HepG2 (cell line): Measurements from ENCODE around the gene ABCC3. TPM values are rescaled to one million over a fixed set of nuclear protein-coding genes. Genes with fewer than 3 reads are reported as not detected.
A peak's percentile ranks its signal among the peaks of the same experiment; 100 is the strongest.

Experiments used
- E2F5 ChIP-seq: sonication (generic); formaldehyde crosslinking; conservative IDR thresholded peaks from 2 replicates; pipeline ENCODE4 v1.4.0; 2020; ENCODE audit warnings: missing genetic modification reagents
- HMGXB4 ChIP-seq, 2 experiments: sonication (generic) in 1 of 2; formaldehyde crosslinking in 1 of 2; IDR thresholded peaks; 2 replicates each; pipeline versions ENCODE4 v1.4.0 to v1.6.1; 2018 to 2020; ENCODE audit warnings: missing genetic modification reagents in 2 of 2, borderline replicate concordance in 1 of 2, low read depth in 1 of 2, mild to moderate bottlenecking in 1 of 2, missing biosample characterization in 1 of 2
- HNRNPL ChIP-seq: fragments of 200-400 bp; formaldehyde crosslinking; IDR thresholded peaks from 2 replicates; pipeline ENCODE4 v1.6.1; 2017; ENCODE audit warnings: mild to moderate bottlenecking, low read depth, low read length
- NR0B2 ChIP-seq: sonication (generic); formaldehyde crosslinking; IDR thresholded peaks from 2 replicates; pipeline ENCODE4 v1.4.0; 2020; ENCODE audit warnings: mild to moderate bottlenecking, missing genetic modification reagents
- PAX8 ChIP-seq: sonication (generic); formaldehyde crosslinking; IDR thresholded peaks from 2 replicates; pipeline ENCODE4 v1.8.0; 2022; ENCODE audit warnings: mild to moderate bottlenecking, missing genetic modification reagents, borderline replicate concordance
- RELA ChIP-seq: sonication (generic); formaldehyde crosslinking; IDR thresholded peaks from 2 replicates; pipeline ENCODE4 v1.4.0; 2020; ENCODE audit warnings: missing genetic modification reagents
- SAFB2 ChIP-seq: sonication (generic); formaldehyde crosslinking; IDR thresholded peaks from 2 replicates; pipeline ENCODE4 v1.5.1; 2020; ENCODE audit warnings: missing genetic modification reagents, low read depth, mild to moderate bottlenecking, borderline replicate concordance
- SNRNP70 ChIP-seq: fragments of 200-400 bp; formaldehyde crosslinking; IDR thresholded peaks from 2 replicates; pipeline ENCODE4 v1.6.1; 2017; ENCODE audit warnings: mild to moderate bottlenecking, low read depth, low read length, moderate library complexity
- SOX6 ChIP-seq, 2 experiments: fragments of 450-650 bp in 1 of 2; sonication (generic) in 1 of 2; formaldehyde crosslinking in 1 of 2; IDR thresholded peaks; 2 replicates each; pipeline versions ENCODE4 v1.4.0 to v1.6.1; 2017 to 2020; ENCODE audit warnings: antibody characterized with exemption in 1 of 2, mild to moderate bottlenecking in 1 of 2, missing genetic modification reagents in 1 of 2
- SP2 ChIP-seq: sonication (generic); formaldehyde crosslinking; IDR thresholded peaks from 2 replicates; pipeline ENCODE4 v1.5.1; 2020; ENCODE audit warnings: mild to moderate bottlenecking, missing genetic modification reagents
- SRSF1 ChIP-seq: fragments of 200-400 bp; formaldehyde crosslinking; optimal IDR thresholded peaks from 2 replicates; pipeline ENCODE3; 2017; ENCODE audit warnings: mild to moderate bottlenecking, low read depth, low read length, moderate library complexity
- ZBTB3 ChIP-seq: sonication (generic); formaldehyde crosslinking; IDR thresholded peaks from 2 replicates; pipeline ENCODE4 v1.4.0; 2020; ENCODE audit warnings: low read depth, mild to moderate bottlenecking, moderate library complexity, missing genetic modification reagents, borderline replicate concordance
- ZC3H4 ChIP-seq: sonication (generic); formaldehyde crosslinking; IDR thresholded peaks from 2 replicates; pipeline ENCODE4 v1.4.0; 2020; ENCODE audit warnings: missing genetic modification reagents, borderline replicate concordance
- ZNF205 ChIP-seq: IDR thresholded peaks from 2 replicates; pipeline ENCODE4 v1.6.1; 2018; ENCODE audit warnings: missing biosample characterization, missing genetic modification reagents
- ZNF513 ChIP-seq: sonication (generic); formaldehyde crosslinking; conservative IDR thresholded peaks from 2 replicates; pipeline ENCODE4 v1.5.0; 2020; ENCODE audit warnings: missing genetic modification reagents
- ZNF557 ChIP-seq: sonication (generic); formaldehyde crosslinking; IDR thresholded peaks from 2 replicates; pipeline ENCODE4 v1.4.0; 2020; ENCODE audit warnings: missing genetic modification reagents
- ZNF570 ChIP-seq: sonication (generic); formaldehyde crosslinking; IDR thresholded peaks from 2 replicates; pipeline ENCODE4 v1.4.0; 2020; ENCODE audit warnings: mild to moderate bottlenecking, missing genetic modification reagents, borderline replicate concordance
- ZNF580 ChIP-seq: IDR thresholded peaks from 2 replicates; pipeline ENCODE4 v1.6.1; 2016; ENCODE audit warnings: low read depth, borderline replicate concordance
- ZNF589 ChIP-seq: sonication (generic); formaldehyde crosslinking; conservative IDR thresholded peaks from 2 replicates; pipeline ENCODE4 v1.8.0; 2022; ENCODE audit warnings: mild to moderate bottlenecking, moderate library complexity, missing genetic modification reagents
- ZNF710 ChIP-seq: sonication (generic); formaldehyde crosslinking; IDR thresholded peaks from 2 replicates; pipeline ENCODE4 v1.5.0; 2020; ENCODE audit warnings: mild to moderate bottlenecking, missing genetic modification reagents, borderline replicate concordance
- polyA plus RNA-seq, 8 experiments: library from polyadenylated mRNA; depleted of rRNA in 3 of 8; stranded (reverse) in 7 of 8; unstranded in 1 of 8; fragments of >200 nt; fragmentation: Illumina TruSeq in 4 of 8; extraction: Trizol in 4 of 8; gene quantifications; 2 replicates each; pipeline versions ENCODE4 v1.2.1 to v1.2.3, GENCODE V29; 2011 to 2016; ENCODE audit warnings: low read depth in 4 of 8, missing spikeins in 1 of 8, mixed read lengths in 1 of 8; ENCODE audit not compliant: insufficient read depth in 1 of 8
- total RNA-seq, 5 experiments: library from RNA; depleted of rRNA; stranded (reverse); fragments of >200 nt; fragmentation: Illumina TruSeq; extraction: Trizol; gene quantifications; 2 replicates each; pipeline ENCODE4 v1.2.3, GENCODE V29; 2016; ENCODE audit warnings: low read depth in 1 of 5

ABCC3 gene
- total and polyA plus RNA-seq, 2 of the 13 experiments (the other 11 are each of a cell fraction or from before 2014, with no cell fraction given), result 25.2 to 50.7 TPM

- TF ChIP-seq SRSF1 (peak; percentile 27), HMGXB4 (CRISPR knock-in tag; IDR thresholded peaks at IDR 0.05; ENCODE audit: borderline replicate concordance in 1 of 2, low read depth in 1 of 2) (peak; percentile 89 to 92), ZC3H4 (peak; percentile 88; the same call in 1 of the 2 replicates), RELA (CRISPR knock-in tag) (no peak), SNRNP70 (no peak), E2F5 (CRISPR knock-in tag) (no peak), SOX6 (IDR thresholded peaks at IDR 0.05) (no peak), SOX6 (CRISPR knock-in tag; IDR thresholded peaks at IDR 0.05) (peak; percentile 91), PAX8 (CRISPR knock-in tag) (no peak), ZNF570 (CRISPR knock-in tag) (0 out of 2 replicates have a peak, but pooled peaks have one; percentile 91), ZNF513 (CRISPR knock-in tag) (0 out of 2 replicates have a peak, but pooled peaks have one; percentile 65), HNRNPL (peak; percentile 84), ZNF589 (peak; percentile 96), ZNF205 (CRISPR knock-in tag) (peak; percentile 84), NR0B2 (CRISPR knock-in tag) (peak; percentile 85; the same call in 1 of the 2 replicates), ZNF710 (CRISPR knock-in tag) (peak; percentile 67; the same call in 1 of the 2 replicates), SAFB2 (CRISPR knock-in tag) (peak; percentile 83; the same call in 1 of the 2 replicates), ZNF557 (peak; percentile 38), SP2 (CRISPR knock-in tag) (0 out of 2 replicates have a peak, but pooled peaks have one; percentile 30), ZBTB3 (CRISPR knock-in tag) (peak; percentile 97), ZNF580 (CRISPR knock-in tag) (peak; percentile 99)
Observed at GRCh38 chr17:50684612-50685333, 50.1 kb downstream of the ABCC3 start (continued).
